Measurements from ENCODE around the gene TMEM117.

Gene TMEM117

DNA sequence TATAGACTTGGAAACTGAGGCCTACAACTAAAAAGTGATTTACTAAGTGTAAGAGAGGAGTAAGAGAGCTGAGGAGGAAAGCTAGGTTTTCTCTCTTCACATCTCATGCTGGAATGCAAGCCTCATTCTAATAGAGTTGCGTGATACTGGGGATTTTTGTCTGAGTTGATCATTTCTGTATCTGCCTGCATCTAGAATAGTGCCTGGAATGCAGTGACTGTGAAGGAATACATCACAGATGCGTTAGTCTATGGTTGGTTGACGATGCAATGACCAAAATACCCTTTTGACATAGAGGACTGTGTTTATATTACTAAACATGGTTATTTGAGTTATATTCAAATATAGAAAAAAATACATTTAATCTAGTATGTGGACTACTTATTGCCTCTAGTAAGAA lies 9.2 kb upstream of the TMEM117 start:
- ChIA-PET POLR2A (no interaction called here), CTCF (interaction anchor here (0.7 kb wide), 1 partner anchor 56 kb away, joined by 3 read pairs; no protein-coding TSS in a partner anchor)
- no peak overlapping the region for H3K4me3 ChIP-seq (ENCODE audit: low read depth, low read length)
- H3K36me3 ChIP-seq (ENCODE audit: control insufficient read depth in 2 of 2, insufficient read depth in 1 of 2, low read length in 2 of 2): no peaks in the 10 kb centered on the region
- TF ChIP-seq ZNF169 (tag by site-specific recombination; IDR thresholded peaks at IDR 0.05): no peak
- no peak for TF ChIP-seq KLF16 (tag by site-specific recombination; IDR thresholded peaks at IDR 0.05)
- no peak for TF ChIP-seq BCL11B (tag by site-specific recombination; IDR thresholded peaks at IDR 0.05; ENCODE audit: low read depth)
- TF ChIP-seq, protein P1, sequence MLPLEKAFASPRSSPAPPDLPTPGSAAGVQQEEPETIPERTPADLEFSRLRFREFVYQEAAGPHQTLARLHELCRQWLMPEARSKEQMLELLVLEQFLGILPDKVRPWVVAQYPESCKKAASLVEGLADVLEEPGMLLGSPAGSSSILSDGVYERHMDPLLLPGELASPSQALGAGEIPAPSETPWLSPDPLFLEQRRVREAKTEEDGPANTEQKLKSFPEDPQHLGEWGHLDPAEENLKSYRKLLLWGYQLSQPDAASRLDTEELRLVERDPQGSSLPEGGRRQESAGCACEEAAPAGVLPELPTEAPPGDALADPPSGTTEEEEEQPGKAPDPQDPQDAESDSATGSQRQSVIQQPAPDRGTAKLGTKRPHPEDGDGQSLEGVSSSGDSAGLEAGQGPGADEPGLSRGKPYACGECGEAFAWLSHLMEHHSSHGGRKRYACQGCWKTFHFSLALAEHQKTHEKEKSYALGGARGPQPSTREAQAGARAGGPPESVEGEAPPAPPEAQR (tag by site-specific recombination; IDR thresholded peaks at IDR 0.05): no peak
- TF ChIP-seq GLIS1 (tag by site-specific recombination; IDR thresholded peaks at IDR 0.05): no peak
- TF ChIP-seq HOXD13 (CRISPR knock-in tag; IDR thresholded peaks at IDR 0.05; ENCODE audit: borderline replicate concordance): no peak
- TF ChIP-seq MEIS1 (CRISPR knock-in tag; IDR thresholded peaks at IDR 0.05; ENCODE audit: borderline replicate concordance): no peak
- TF ChIP-seq OVOL3 (tag by site-specific recombination; IDR thresholded peaks at IDR 0.05): no peak
- TF ChIP-seq ZNF157 (tag by site-specific recombination; IDR thresholded peaks at IDR 0.05): no peak
- TF ChIP-seq, protein P2, sequence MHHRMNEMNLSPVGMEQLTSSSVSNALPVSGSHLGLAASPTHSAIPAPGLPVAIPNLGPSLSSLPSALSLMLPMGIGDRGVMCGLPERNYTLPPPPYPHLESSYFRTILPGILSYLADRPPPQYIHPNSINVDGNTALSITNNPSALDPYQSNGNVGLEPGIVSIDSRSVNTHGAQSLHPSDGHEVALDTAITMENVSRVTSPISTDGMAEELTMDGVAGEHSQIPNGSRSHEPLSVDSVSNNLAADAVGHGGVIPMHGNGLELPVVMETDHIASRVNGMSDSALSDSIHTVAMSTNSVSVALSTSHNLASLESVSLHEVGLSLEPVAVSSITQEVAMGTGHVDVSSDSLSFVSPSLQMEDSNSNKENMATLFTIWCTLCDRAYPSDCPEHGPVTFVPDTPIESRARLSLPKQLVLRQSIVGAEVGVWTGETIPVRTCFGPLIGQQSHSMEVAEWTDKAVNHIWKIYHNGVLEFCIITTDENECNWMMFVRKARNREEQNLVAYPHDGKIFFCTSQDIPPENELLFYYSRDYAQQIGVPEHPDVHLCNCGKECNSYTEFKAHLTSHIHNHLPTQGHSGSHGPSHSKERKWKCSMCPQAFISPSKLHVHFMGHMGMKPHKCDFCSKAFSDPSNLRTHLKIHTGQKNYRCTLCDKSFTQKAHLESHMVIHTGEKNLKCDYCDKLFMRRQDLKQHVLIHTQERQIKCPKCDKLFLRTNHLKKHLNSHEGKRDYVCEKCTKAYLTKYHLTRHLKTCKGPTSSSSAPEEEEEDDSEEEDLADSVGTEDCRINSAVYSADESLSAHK (tag by site-specific recombination; IDR thresholded peaks at IDR 0.05): no peak
- TF ChIP-seq ZNF629 (tag by site-specific recombination; IDR thresholded peaks at IDR 0.05): no peak
- no peak for TF ChIP-seq ZFP69B (tag by site-specific recombination; IDR thresholded peaks at IDR 0.05)
- no peak for TF ChIP-seq ZNF423 (tag by site-specific recombination; IDR thresholded peaks at IDR 0.05)
- TF ChIP-seq ZEB2 (tag by site-specific recombination; IDR thresholded peaks at IDR 0.05): no peak
- TF ChIP-seq ZBTB17 (tag by site-specific recombination; IDR thresholded peaks at IDR 0.05): no peak
- TF ChIP-seq, protein P3, sequence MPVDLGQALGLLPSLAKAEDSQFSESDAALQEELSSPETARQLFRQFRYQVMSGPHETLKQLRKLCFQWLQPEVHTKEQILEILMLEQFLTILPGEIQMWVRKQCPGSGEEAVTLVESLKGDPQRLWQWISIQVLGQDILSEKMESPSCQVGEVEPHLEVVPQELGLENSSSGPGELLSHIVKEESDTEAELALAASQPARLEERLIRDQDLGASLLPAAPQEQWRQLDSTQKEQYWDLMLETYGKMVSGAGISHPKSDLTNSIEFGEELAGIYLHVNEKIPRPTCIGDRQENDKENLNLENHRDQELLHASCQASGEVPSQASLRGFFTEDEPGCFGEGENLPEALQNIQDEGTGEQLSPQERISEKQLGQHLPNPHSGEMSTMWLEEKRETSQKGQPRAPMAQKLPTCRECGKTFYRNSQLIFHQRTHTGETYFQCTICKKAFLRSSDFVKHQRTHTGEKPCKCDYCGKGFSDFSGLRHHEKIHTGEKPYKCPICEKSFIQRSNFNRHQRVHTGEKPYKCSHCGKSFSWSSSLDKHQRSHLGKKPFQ (tag by site-specific recombination; IDR thresholded peaks at IDR 0.05): no peak
- H3K27ac ChIP-seq (ENCODE audit: extremely low read depth, low read depth, low read length): no peak overlapping the region
- H3K9me3 ChIP-seq (ENCODE audit: control insufficient read depth, insufficient read depth, low read depth, low read length): no peaks in the 10 kb centered on the region
- no peaks in the 10 kb centered on the region for H3K4me1 ChIP-seq (ENCODE audit: control insufficient read depth, insufficient read depth, low read length)

DNA sequence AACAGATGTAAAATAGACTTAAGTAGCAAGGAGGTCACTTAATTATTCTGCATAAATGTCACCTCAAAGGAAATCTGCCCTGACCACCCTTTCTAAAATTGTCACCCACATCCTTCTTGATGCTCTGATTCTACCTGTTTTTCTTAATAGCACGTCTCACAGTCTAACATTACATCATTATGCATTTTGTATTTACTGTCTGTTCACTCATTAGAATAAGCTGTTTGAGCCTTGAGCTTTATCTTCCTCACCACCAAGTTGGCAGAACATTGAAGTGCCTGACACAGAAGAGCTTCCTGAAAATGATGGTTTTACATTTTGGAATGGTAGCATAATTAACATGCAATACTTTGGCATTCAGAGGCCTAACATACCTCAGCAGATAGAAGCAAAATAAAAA lies 8.8 kb upstream of the TMEM117 start:
- Histone ChIP-seq H3K9me3 (ENCODE audit: control insufficient read depth, insufficient read depth, low read depth, low read length) (no peaks in the 10 kb centered on the region), H3K36me3 (ENCODE audit: control insufficient read depth in 2 of 2, insufficient read depth in 1 of 2, low read length in 2 of 2) (no peaks in the 10 kb centered on the region), H3K4me3 (ENCODE audit: low read depth, low read length) (no peak overlapping the region), H3K4me1 (ENCODE audit: control insufficient read depth, insufficient read depth, low read length) (no peaks in the 10 kb centered on the region), H3K27ac (ENCODE audit: extremely low read depth, low read depth, low read length) (no peak overlapping the region)
- ChIA-PET POLR2A (no interaction called here), CTCF (interaction anchor here (0.6 kb wide), 1 partner anchor 56 kb away, joined by 3 read pairs; no protein-coding TSS in a partner anchor)
- TF ChIP-seq ZNF76 (tag by site-specific recombination; IDR thresholded peaks at IDR 0.05; ENCODE audit: borderline replicate concordance, low read depth) (no peak), BCL11A (tag by site-specific recombination; IDR thresholded peaks at IDR 0.05; ENCODE audit: low read depth) (no peak), ZNF221 (tag by site-specific recombination; IDR thresholded peaks at IDR 0.05; ENCODE audit: borderline replicate concordance) (no peak), ZNF140 (tag by site-specific recombination; IDR thresholded peaks at IDR 0.05) (no peak), ZNF843 (tag by site-specific recombination; IDR thresholded peaks at IDR 0.05) (no peak), ZNF133 (tag by site-specific recombination; IDR thresholded peaks at IDR 0.05) (no peak), BCL11B (tag by site-specific recombination; IDR thresholded peaks at IDR 0.05; ENCODE audit: low read depth) (no peak)
